NCI-H1436 (cell line): ENCODE data around the gene EPHX1.
"Not testable (repeated sequence)": the region's sequence is repeated elsewhere in the genome, so short reads cannot be mapped to it uniquely, and the experiment has no call there.

Experiments
- DNase-seq: peaks from one replicate; lab custom pipeline; 2025; lab: John Stamatoyannopoulos, UW

Gene EPHX1

GRCh38 chr1:225816643-225817538, 7.0 kb downstream of the EPHX1 start:
- DNase-seq = no peak

- no peak for DNase-seq
Observed at GRCh38 chr1:225817611-225818061, 7.7 kb downstream of the EPHX1 start.

- DNase-seq = no peak
Observed at GRCh38 chr1:225818229-225818628, 8.3 kb downstream of the EPHX1 start.

- DNase-seq = no peak
Observed at GRCh38 chr1:225819346-225820192, 9.6 kb downstream of the EPHX1 start.

- DNase-seq = no peak
Observed at GRCh38 chr1:225820522-225821120, 10.7 kb downstream of the EPHX1 start.

- DNase-seq = no peak
Observed at GRCh38 chr1:225822655-225823403, 12.9 kb downstream of the EPHX1 start.

- no peak for DNase-seq
Observed at GRCh38 chr1:225823811-225824261, 13.9 kb downstream of the EPHX1 start.

GRCh38 chr1:225824533-225824941, 14.6 kb downstream of the EPHX1 start:
- DNase-seq = peak; percentile 89

- DNase-seq = no peak
Observed at GRCh38 chr1:225825078-225825477, 15.2 kb downstream of the EPHX1 start.

GRCh38 chr1:225825607-225826007, 15.7 kb downstream of the EPHX1 start:
- DNase-seq = no peak

- no peak for DNase-seq
Observed at GRCh38 chr1:225827076-225827475, 17.2 kb downstream of the EPHX1 start.

GRCh38 chr1:225828706-225829345, 18.9 kb downstream of the EPHX1 start:
- DNase-seq = no peak

GRCh38 chr1:225830841-225831240, 20.9 kb downstream of the EPHX1 start:
- DNase-seq = no peak

- no peak for DNase-seq
Observed at GRCh38 chr1:225834417-225835329, 24.7 kb downstream of the EPHX1 start.

GRCh38 chr1:225835856-225836255, 25.9 kb downstream of the EPHX1 start:
- DNase-seq = no peak

- not testable (repeated sequence) for DNase-seq
Observed at GRCh38 chr1:225836296-225836695, 26.4 kb downstream of the EPHX1 start.

- no peak for DNase-seq
Observed at GRCh38 chr1:225838793-225839192, 28.9 kb downstream of the EPHX1 start.

GRCh38 chr1:225840223-225840610, 30.3 kb downstream of the EPHX1 start:
- no peak for DNase-seq

GRCh38 chr1:225840713-225841112, 30.8 kb downstream of the EPHX1 start:
- no peak for DNase-seq

- DNase-seq = no peak
Observed at GRCh38 chr1:225842074-225842473, 32.1 kb downstream of the EPHX1 start.
